Adrenal gland (tissue), 12 donors: ENCODE data around the gene FGD4. TPM values are rescaled to one million over a fixed set of nuclear protein-coding genes. Genes with fewer than 3 reads are reported as not detected.

Source experiments
- DNase-seq, 7 donors: peaks; one replicate each; pipeline ENCODE4 v3.0.0-alpha.2; 2019 to 2020
- H3K27ac ChIP-seq, 5 donors: fragments of 200-600 bp; sonication (generic) in 4 of 5; 1 replicate in 3 of 5; 2 replicates in 2 of 5; pipeline versions ENCODE4 v1.5.1 to v1.8.0; 2016 to 2020; ENCODE audit warnings: mild to moderate bottlenecking in 1 of 5
- H3K27me3 ChIP-seq: fragments of 200-600 bp; 2 replicates; pipeline ENCODE4 v1.8.0; 2021
- H3K36me3 ChIP-seq, 2 donors: fragments of 200-600 bp; replicated peaks in 1 of 2; 1 replicate in 1 of 2; 2 replicates in 1 of 2; pipeline versions ENCODE4 v1.5.1 to v1.8.0; 2018 to 2022
- H3K4me1 ChIP-seq, 2 donors: fragments of 200-600 bp; replicated peaks in 1 of 2; 1 replicate in 1 of 2; 2 replicates in 1 of 2; pipeline versions ENCODE4 v1.5.1 to v1.8.0; 2018 to 2021
- H3K4me3 ChIP-seq, 4 donors: fragments of 200-600 bp; sonication (generic) in 3 of 4; one replicate each; pipeline ENCODE4 v1.5.1; 2016 to 2018
- H3K9me3 ChIP-seq, 3 donors: fragments of 200-600 bp; sonication (generic) in 1 of 3; replicated peaks in 1 of 3; 1 replicate in 2 of 3; 2 replicates in 1 of 3; pipeline versions ENCODE4 v1.5.1 to v1.8.0; 2016 to 2021
- CTCF ChIP-seq, 6 experiments: fragments of 450-650 bp in 4 of 6; fragments of 200-600 bp in 2 of 6; sonication (generic) in 1 of 6; IDR thresholded peaks; 1 replicate in 5 of 6; 2 replicates in 1 of 6; pipeline versions ENCODE4 v1.5.1 to v1.8.0; 2016 to 2021; ENCODE audit warnings: antibody characterized with exemption in 6 of 6, mild to moderate bottlenecking in 2 of 6, moderate library complexity in 1 of 6
- POLR2A ChIP-seq, 2 donors: fragments of 450-650 bp; IDR thresholded peaks; one replicate each; pipeline ENCODE4 v1.6.1; 2017; ENCODE audit warnings: antibody characterized with exemption in 2 of 2, mild to moderate bottlenecking in 2 of 2, moderate library complexity in 1 of 2
- WGBS, 4 donors: extraction: QIAGEN DNeasy Blood & Tissue Kit in 2 of 4; methylation state at CpG; one replicate each; pipeline versions ENCODE4 v1.1.5 to v1.1.7; 2013 to 2017; 5-methylcytosine and 5-hydroxymethylcytosine counted together
- intact Hi-C, 2 donors: fragments of 100-400 bp; cut with DNase I; formaldehyde crosslinking; loops; one replicate each; pipeline versions ENCODE4 v1.14.1 to v1.15.0; 2022 to 2023
- polyA plus RNA-seq, 3 donors: library from polyadenylated mRNA; stranded (reverse); fragments of 200-250 nt in 2 of 3; fragments of 350-450 nt in 1 of 3; fragmentation: Illumina TruSeq in 1 of 3; extraction: RNeasy Lipid Tissue Mini Kit (QIAGEN cat#74804) in 1 of 3; gene quantifications; one replicate each; pipeline ENCODE4 v1.2.3, GENCODE V29; 2013 to 2014
- total RNA-seq, 9 donors: library from RNA; depleted of rRNA in 4 of 9; stranded (reverse); fragments of >200 nt in 4 of 9; fragments of 120-200 nt in 1 of 9; fragmentation: NEBNext Ultra II Directional in 1 of 9; extraction: Animal tissue kit (Norgen Biotek cat#: 25700) in 1 of 9; gene quantifications; one replicate each; pipeline versions ENCODE4 v1.1.0 to v1.2.4, GENCODE V29; 2013 to 2023
- donor health status: healthy with polysubstance abuse.
- donor health status: Bipolar disorder and iron deficiency.
- donor health status: DM: yes; HTN: yes; CAD: no.
- donor health status: DM: no; HTN: no; CAD: no.
- donor health status: DM: no; HTN: no; CAD: no.
- donor health status: DM: yes; HTN: yes; CAD: no.

FGD4 gene
- total and polyA plus RNA-seq, 12 donors = 1.7 to 38.5 (median 16.6) TPM

- TF ChIP-seq POLR2A (IDR thresholded peaks at IDR 0.05) (no peak), CTCF (IDR thresholded peaks at IDR 0.05) (no peak)
- Histone ChIP-seq H3K27ac (no peak overlapping the region), H3K4me3 (no peak overlapping the region), H3K27me3 (no peaks in the 10 kb centered on the region), H3K36me3 (no peaks in the 10 kb centered on the region), H3K9me3 (no peaks in the 10 kb centered on the region), H3K4me1 (no peaks in the 10 kb centered on the region)
- 64 to 83% (median 70%) methylated on average over 3 of the region's 3 CpGs for WGBS, 4 donors
- DNase-seq = no peak
- intact Hi-C loops = no loop called here
Observed at GRCh38 chr12:32647275-32647674, 247.9 kb downstream of the FGD4 start.

DNA sequence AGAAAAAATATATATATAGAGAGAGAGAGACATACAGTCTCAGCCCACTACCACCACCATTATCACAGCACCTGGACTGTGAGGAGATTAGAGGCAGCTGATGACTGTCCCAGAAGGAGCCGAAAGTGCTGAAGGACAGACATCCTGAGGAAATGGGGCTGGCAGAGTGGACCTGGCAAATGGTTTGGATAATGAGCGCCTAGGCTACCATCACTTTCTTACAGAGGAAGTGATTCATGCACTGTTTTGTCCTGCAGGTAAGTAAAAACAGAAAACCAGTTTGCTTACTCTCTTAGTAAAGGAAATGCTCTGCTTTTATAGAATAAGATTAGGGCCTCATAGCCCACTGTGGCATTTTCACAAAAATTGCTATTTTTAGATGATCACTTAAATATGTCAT, 251.2 kb downstream of the FGD4 start:
- intact Hi-C loops = loop anchor here in 1 of 2 donors (10.0 kb wide), 2 partner anchors 196 to 276 kb away; no protein-coding TSS in a partner anchor
- Histone ChIP-seq H3K9me3 (no peaks in the 10 kb centered on the region), H3K4me1 (no peaks in the 10 kb centered on the region), H3K4me3 (no peak overlapping the region), H3K36me3 (no peaks in the 10 kb centered on the region), H3K27ac (no peak overlapping the region), H3K27me3 (no peaks in the 10 kb centered on the region)
- DNase-seq = no peak
- TF ChIP-seq CTCF (IDR thresholded peaks at IDR 0.05) = no peak
- TF ChIP-seq POLR2A (IDR thresholded peaks at IDR 0.05) = no peak
- 43 to 78% (median 58%) methylated on average over 2 of the region's 2 CpGs for WGBS, 4 donors

GRCh38 chr12:32651151-32651955, 252.0 kb downstream of the FGD4 start:
- WGBS, 4 donors = 89 to 97% (median 92%) methylated on average over 5 of the region's 5 CpGs
- TF ChIP-seq CTCF (IDR thresholded peaks at IDR 0.05) = no peak
- Histone ChIP-seq H3K9me3 (no peaks in the 10 kb centered on the region), H3K4me1 (no peaks in the 10 kb centered on the region), H3K36me3 (no peaks in the 10 kb centered on the region), H3K27me3 (no peaks in the 10 kb centered on the region), H3K27ac (no peak overlapping the region), H3K4me3 (no peak overlapping the region)
- no peak for DNase-seq
- intact Hi-C loops = loop anchor here in 1 of 2 donors (10.0 kb wide), 2 partner anchors 197 to 277 kb away; no protein-coding TSS in a partner anchor

GRCh38 chr12:32651956-32652210, 252.5 kb downstream of the FGD4 start:
- intact Hi-C loops = loop anchor here in 1 of 2 donors (10.0 kb wide), 2 partner anchors 197 to 277 kb away; no protein-coding TSS in a partner anchor

More at GRCh38 chr12:32651956-32652210, 252.5 kb downstream of the FGD4 start:
- 79 to 97% (median 89%) methylated on average over 2 to 4 of the region's 4 CpGs for WGBS, 4 donors
- DNase-seq = no peak
- Histone ChIP-seq H3K9me3 (no peaks in the 10 kb centered on the region), H3K4me3 (no peak overlapping the region), H3K4me1 (no peaks in the 10 kb centered on the region), H3K27ac (no peak overlapping the region), H3K27me3 (no peaks in the 10 kb centered on the region), H3K36me3 (no peaks in the 10 kb centered on the region)
- no peak for TF ChIP-seq CTCF (IDR thresholded peaks at IDR 0.05)
- no peak for TF ChIP-seq POLR2A (IDR thresholded peaks at IDR 0.05)
